CD4-positive, alpha-beta T cell (primary cell): Measurements from ENCODE around the gene DLG1. TPM values are rescaled to one million over a fixed set of nuclear protein-coding genes. Genes with fewer than 3 reads are reported as not detected.
"Not testable (repeated sequence)": the region's sequence is repeated elsewhere in the genome, so short reads cannot be mapped to it uniquely, and the experiment has no call there.

Experiments
- ATAC-seq: fragments of 200-7000 bp; cut with Tn5 transposase; one replicate; pipeline ENCODE4 v1.10.0; 2022; ENCODE audit warnings: mild to moderate bottlenecking; ENCODE audit not compliant: poor library complexity
- CTCF ChIA-PET: fragments of 350-600 bp; sonication (Branson Sonifier 250); formaldehyde crosslinking; loops from one replicate; lab custom pipeline; 2021; ENCODE audit warnings: antibody characterized with exemption, inconsistent platforms; lab: Charles Lee
- POLR2A ChIA-PET: fragments of 350-600 bp; sonication (Branson Sonifier 250); formaldehyde crosslinking; loops from one replicate; lab custom pipeline; 2021; ENCODE audit warnings: antibody characterized with exemption, inconsistent platforms; lab: Charles Lee
- DNase-seq, 14 experiments: peaks; one replicate each; pipeline ENCODE4 v3.0.0-alpha.2; 2013 to 2020; ENCODE audit warnings: mixed read lengths in 2 of 14
- H3K27ac ChIP-seq, 2 donors: one replicate each; pipeline versions ENCODE4 v1.5.1 to v1.7.0; 2013; ENCODE audit warnings: low read length in 2 of 2, low read depth in 1 of 2, mild to moderate bottlenecking in 1 of 2
- H3K27me3 ChIP-seq, 2 experiments: 1 replicate in 1 of 2; 2 replicates in 1 of 2; pipeline versions ENCODE4 v1.6.1 to v1.7.0; 2013; ENCODE audit warnings: low read length in 2 of 2, control low read depth in 1 of 2, mild to moderate bottlenecking in 1 of 2, moderate library complexity in 1 of 2; ENCODE audit not compliant: insufficient read depth in 2 of 2, control insufficient read depth in 1 of 2
- H3K36me3 ChIP-seq: one replicate; pipeline ENCODE4 v1.6.1; 2013; ENCODE audit warnings: low read length, control low read depth; ENCODE audit not compliant: insufficient read depth
- H3K4me1 ChIP-seq: one replicate; pipeline ENCODE4 v1.6.1; 2013; ENCODE audit warnings: low read length, control low read depth; ENCODE audit not compliant: insufficient read depth
- H3K4me3 ChIP-seq: one replicate; pipeline ENCODE4 v1.5.1; 2013; ENCODE audit warnings: mild to moderate bottlenecking, low read length, moderate library complexity
- H3K9me3 ChIP-seq, 2 experiments: 1 replicate in 1 of 2; 2 replicates in 1 of 2; pipeline versions ENCODE4 v1.6.1 to v1.7.0; 2013; ENCODE audit warnings: low read length in 2 of 2, mild to moderate bottlenecking in 2 of 2, control low read depth in 1 of 2, moderate library complexity in 1 of 2; ENCODE audit not compliant: control insufficient read depth in 1 of 2, insufficient read depth in 1 of 2
- H3K27ac Mint-ChIP-seq: one replicate; pipeline ENCODE4 v1.8.0; 2020; ENCODE audit warnings: mixed read lengths
- H3K27me3 Mint-ChIP-seq: one replicate; pipeline ENCODE4 v1.8.0; 2021; ENCODE audit warnings: mixed read lengths
- H3K36me3 Mint-ChIP-seq: one replicate; pipeline ENCODE4 v1.8.0; 2021; ENCODE audit warnings: low read depth, mixed read lengths
- H3K4me1 Mint-ChIP-seq: one replicate; pipeline ENCODE4 v1.8.0; 2021; ENCODE audit warnings: low read depth, mixed read lengths
- H3K4me3 Mint-ChIP-seq: one replicate; pipeline ENCODE4 v1.8.0; 2020; ENCODE audit warnings: mild to moderate bottlenecking, mixed read lengths
- H3K9me3 Mint-ChIP-seq: one replicate; pipeline ENCODE4 v1.8.0; 2020; ENCODE audit warnings: mixed read lengths
- CTCF ChIP-seq: fragments of 200-600 bp; IDR thresholded peaks from one replicate; pipeline ENCODE4 v1.8.0; 2022; ENCODE audit warnings: antibody characterized with exemption, mild to moderate bottlenecking
- intact Hi-C, 2 experiments: fragments of 100-400 bp; cut with DNase I in 1 of 2; cut with micrococcal nuclease in 1 of 2; formaldehyde crosslinking; loops; one replicate each; pipeline versions ENCODE4 v1.15.1 to v1.9.0; 2023 to 2025; cut with DNase I, micrococcal nuclease
- total RNA-seq, 174 experiments: library from RNA in 2 of 174; stranded (reverse) in 2 of 174; gene quantifications; one replicate each; pipeline ENCODE4 v1.2.3 and lab custom pipeline; 2021 to 2026

The DLG1 gene
- total RNA-seq, 2 experiments from 2014 or later: 86.8 to 91.8 TPM

DNA sequence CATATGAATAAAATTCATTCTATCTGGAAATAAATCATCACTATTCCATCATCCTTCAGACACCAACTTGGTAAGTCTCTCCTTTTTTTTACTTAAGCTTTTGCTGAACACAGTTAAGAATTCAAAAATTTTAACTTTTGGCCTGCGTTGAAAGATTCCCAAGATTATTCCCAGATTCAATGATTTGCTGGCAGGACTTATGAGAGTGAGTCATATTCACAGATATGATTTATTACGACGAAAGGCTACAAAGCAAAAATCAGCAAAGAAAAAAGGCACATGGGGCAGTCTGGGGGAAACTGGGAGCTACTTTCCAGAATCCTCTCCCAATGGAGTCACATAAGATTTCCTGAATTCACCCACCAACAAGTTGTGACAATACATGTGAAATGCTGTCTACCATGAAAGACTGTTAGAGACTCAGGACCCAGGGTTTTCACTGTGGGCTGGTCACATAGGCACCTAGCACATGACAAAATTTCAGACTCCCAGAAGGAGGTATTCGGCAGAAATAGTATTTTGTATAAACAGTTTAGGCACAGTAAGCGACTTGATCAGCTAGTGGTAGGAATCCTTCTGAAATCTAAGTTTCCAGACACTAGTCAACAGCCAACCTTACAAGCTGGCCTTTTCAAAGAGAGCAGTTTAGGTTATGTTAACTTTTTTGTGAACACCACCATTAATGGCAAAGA is 82.1 kb downstream of the DLG1 start:
- TF ChIP-seq CTCF: no peak
- Mint-ChIP-seq H3K27me3 (no peaks in the 10 kb centered on the region), H3K4me3 (no peak overlapping the region), H3K36me3 (peaks cover 21% of the 10 kb centered on the region), H3K9me3 (peaks cover 5% of the 10 kb centered on the region), H3K4me1 (peaks cover 72% of the 10 kb centered on the region), H3K27ac (no peak overlapping the region)
- POLR2A ChIA-PET: no interaction called here
- H3K27me3 ChIP-seq: no peaks in the 10 kb centered on the region
- no peaks in the 10 kb centered on the region for H3K36me3 ChIP-seq
- H3K4me1 ChIP-seq: no peaks in the 10 kb centered on the region
- DNase-seq: no peak
- no peak overlapping the region for H3K27ac ChIP-seq
- CTCF ChIA-PET: no interaction called here
- ATAC-seq: no peak
- intact Hi-C loops: no loop called here
- H3K9me3 ChIP-seq: peaks cover 0 to 4% of the 10 kb centered on the region in 2 experiments
- H3K4me3 ChIP-seq: no peak overlapping the region

DNA sequence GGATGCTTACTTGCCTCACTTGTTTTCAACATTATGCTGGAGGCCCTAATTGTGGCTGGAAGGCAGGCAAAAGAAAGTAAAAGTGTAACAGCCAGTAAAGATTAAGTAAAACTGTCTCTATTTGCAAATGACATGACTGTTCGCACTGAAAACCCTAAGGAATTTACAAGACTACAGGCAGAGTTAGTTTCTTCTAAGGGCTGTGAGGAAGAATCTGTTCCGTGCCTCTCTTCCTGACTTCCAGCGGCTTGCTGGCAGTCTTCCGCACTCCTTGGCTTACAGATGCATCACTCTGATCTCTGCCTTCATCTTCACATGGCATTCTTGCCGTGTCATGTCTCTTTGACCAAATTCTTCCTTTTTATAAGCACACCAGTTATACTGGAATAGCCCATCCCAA is 86.1 kb downstream of the DLG1 start:
- no peaks in the 10 kb centered on the region for H3K27me3 Mint-ChIP-seq
- no peak overlapping the region for H3K4me3 Mint-ChIP-seq
- no peak for TF ChIP-seq CTCF
- no peak overlapping the region for H3K27ac Mint-ChIP-seq
- peaks cover 0 to 4% of the 10 kb centered on the region in 2 experiments for H3K9me3 ChIP-seq
- H3K36me3 ChIP-seq: no peaks in the 10 kb centered on the region
- H3K27me3 ChIP-seq: no peaks in the 10 kb centered on the region
- peaks cover 82% of the 10 kb centered on the region for H3K4me1 Mint-ChIP-seq
- H3K4me1 ChIP-seq: no peaks in the 10 kb centered on the region
- CTCF ChIA-PET: no interaction called here
- no peak for DNase-seq
- no peak for ATAC-seq
- POLR2A ChIA-PET: no interaction called here
- no peak overlapping the region for H3K27ac ChIP-seq
- H3K4me3 ChIP-seq: no peak overlapping the region
- H3K9me3 Mint-ChIP-seq: peaks cover 5% of the 10 kb centered on the region
- H3K36me3 Mint-ChIP-seq: peaks cover 21% of the 10 kb centered on the region
- intact Hi-C loops: no loop called here

GRCh38 chr3:197211698-197212097 is 86.7 kb downstream of the DLG1 start:
- H3K27ac Mint-ChIP-seq, H3K27me3 Mint-ChIP-seq, DNase-seq, H3K27ac ChIP-seq, H3K9me3 ChIP-seq, POLR2A ChIA-PET, intact Hi-C loops, H3K4me3 ChIP-seq, H3K4me3 Mint-ChIP-seq, H3K36me3 ChIP-seq, H3K4me1 ChIP-seq, H3K27me3 ChIP-seq, H3K9me3 Mint-ChIP-seq, CTCF ChIA-PET, ATAC-seq: not testable (repeated sequence)
- Mint-ChIP-seq H3K36me3 (peaks cover 21% of the 10 kb centered on the region), H3K4me1 (peaks cover 82% of the 10 kb centered on the region)
